Stimulated activated CD8-positive, alpha-beta memory T cell treated with anti-CD3 and anti-CD28 coated beads, Interleukin-15, amount 100 ng/mL, for 1 hour (primary cell): ENCODE measurements around the gene MICU1.
"Not testable (repeated sequence)": the region's sequence is repeated elsewhere in the genome, so short reads cannot be mapped to it uniquely, and the experiment has no call there.

Experiments used
- DNase-seq: peaks from one replicate; pipeline ENCODE4 v3.0.0-alpha.2; 2020; ENCODE audit warnings: low read depth

Gene MICU1

GRCh38 chr10:72328045-72328828 lies 297.6 kb downstream of the MICU1 start:
- DNase-seq, result no peak

GRCh38 chr10:72326665-72327603 lies 298.9 kb downstream of the MICU1 start:
- not testable (repeated sequence) for DNase-seq

- DNase-seq, result not testable (repeated sequence)
Measured at GRCh38 chr10:72325243-72326175, 300.4 kb downstream of the MICU1 start.

GRCh38 chr10:72323771-72324191 lies 302.1 kb downstream of the MICU1 start:
- no peak for DNase-seq

GRCh38 chr10:72323108-72323749 lies 302.6 kb downstream of the MICU1 start:
- DNase-seq, result no peak

GRCh38 chr10:72322280-72323058 lies 303.4 kb downstream of the MICU1 start:
- DNase-seq, result no peak

GRCh38 chr10:72322030-72322279 lies 303.9 kb downstream of the MICU1 start:
- no peak for DNase-seq

- DNase-seq, result no peak
Measured at GRCh38 chr10:72321248-72322029, 304.4 kb downstream of the MICU1 start.

- DNase-seq, result no peak
Measured at GRCh38 chr10:72320676-72321247, 305.1 kb downstream of the MICU1 start.

GRCh38 chr10:72319416-72320254 lies 306.2 kb downstream of the MICU1 start:
- peak; percentile 56 for DNase-seq

GRCh38 chr10:72318418-72319262 lies 307.2 kb downstream of the MICU1 start:
- DNase-seq, result no peak
